ENCODE results near the gene BTBD19.

GRCh38 chr1:44834328-44834727 is 26.0 kb downstream of the BTBD19 start:
- no peak for TF ChIP-seq POLR2A (IDR thresholded peaks at IDR 0.05; ENCODE audit: low read depth, low read length)
- TF ChIP-seq, protein P1, sequence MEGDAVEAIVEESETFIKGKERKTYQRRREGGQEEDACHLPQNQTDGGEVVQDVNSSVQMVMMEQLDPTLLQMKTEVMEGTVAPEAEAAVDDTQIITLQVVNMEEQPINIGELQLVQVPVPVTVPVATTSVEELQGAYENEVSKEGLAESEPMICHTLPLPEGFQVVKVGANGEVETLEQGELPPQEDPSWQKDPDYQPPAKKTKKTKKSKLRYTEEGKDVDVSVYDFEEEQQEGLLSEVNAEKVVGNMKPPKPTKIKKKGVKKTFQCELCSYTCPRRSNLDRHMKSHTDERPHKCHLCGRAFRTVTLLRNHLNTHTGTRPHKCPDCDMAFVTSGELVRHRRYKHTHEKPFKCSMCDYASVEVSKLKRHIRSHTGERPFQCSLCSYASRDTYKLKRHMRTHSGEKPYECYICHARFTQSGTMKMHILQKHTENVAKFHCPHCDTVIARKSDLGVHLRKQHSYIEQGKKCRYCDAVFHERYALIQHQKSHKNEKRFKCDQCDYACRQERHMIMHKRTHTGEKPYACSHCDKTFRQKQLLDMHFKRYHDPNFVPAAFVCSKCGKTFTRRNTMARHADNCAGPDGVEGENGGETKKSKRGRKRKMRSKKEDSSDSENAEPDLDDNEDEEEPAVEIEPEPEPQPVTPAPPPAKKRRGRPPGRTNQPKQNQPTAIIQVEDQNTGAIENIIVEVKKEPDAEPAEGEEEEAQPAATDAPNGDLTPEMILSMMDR (conservative IDR thresholded peaks at IDR 0.05; ENCODE audit: low read depth, low read length) = no peak

Measured in IMR-90 (cell line).